Keratinocyte (primary cell): ENCODE data around the gene LAMA3. TPM values are rescaled to one million over a fixed set of nuclear protein-coding genes. Genes with fewer than 3 reads are reported as not detected.

Experiments
- DNase-seq: peaks from one replicate; pipeline ENCODE4 v3.0.0-alpha.2; 2011; ENCODE audit warnings: low read depth, missing footprints, low spot score
- FAIRE-seq: peaks from 2 replicates; lab custom pipeline; 2011; peaks lifted over from hg19 to GRCh38; lab: Jason Lieb, UNC
- H2AFZ ChIP-seq: 2 replicates; pipeline ENCODE4 v1.6.0; 2012; ENCODE audit warnings: low read length, control low read depth, inconsistent platforms; ENCODE audit not compliant: control insufficient read depth
- H3K27ac ChIP-seq: 2 replicates; pipeline ENCODE4 v1.5.1; 2011; ENCODE audit warnings: low read length; ENCODE audit not compliant: control insufficient read depth, insufficient read depth
- H3K27me3 ChIP-seq: 3 replicates; pipeline ENCODE4 v1.6.0; 2011; ENCODE audit warnings: low read length; ENCODE audit not compliant: control insufficient read depth, insufficient read depth; ENCODE audit errors: extremely low read depth
- H3K36me3 ChIP-seq, 2 experiments: 2 replicates in 1 of 2; 3 replicates in 1 of 2; pipeline ENCODE4 v1.5.1; 2011; ENCODE audit warnings: low read length in 2 of 2, mild to moderate bottlenecking in 1 of 2; ENCODE audit not compliant: control insufficient read depth in 2 of 2, insufficient read depth in 2 of 2; ENCODE audit errors: extremely low read depth in 1 of 2
- H3K4me1 ChIP-seq: 3 replicates; pipeline ENCODE4 v1.5.1; 2011; ENCODE audit warnings: low read length; ENCODE audit not compliant: control insufficient read depth, insufficient read depth; ENCODE audit errors: extremely low read depth
- H3K4me2 ChIP-seq: 3 replicates; pipeline ENCODE4 v1.6.0; 2011; ENCODE audit warnings: low read depth, low read length; ENCODE audit not compliant: control insufficient read depth, insufficient read depth; ENCODE audit errors: extremely low read depth
- H3K4me3 ChIP-seq, 3 experiments: fragments of 200-600 bp in 1 of 3; sonication (generic) in 1 of 3; 2 replicates in 2 of 3; 3 replicates in 1 of 3; pipeline ENCODE4 v1.5.1; 2011 to 2016; ENCODE audit warnings: low read length in 3 of 3, mild to moderate bottlenecking in 3 of 3, control low read depth in 2 of 3, inconsistent platforms in 1 of 3, low read depth in 1 of 3, mixed read lengths in 1 of 3, mixed run types in 1 of 3, moderate library complexity in 1 of 3; ENCODE audit not compliant: control insufficient read depth in 2 of 3, insufficient read depth in 2 of 3; ENCODE audit errors: extremely low read depth in 1 of 3
- H3K79me2 ChIP-seq: 2 replicates; pipeline ENCODE4 v1.6.0; 2012; ENCODE audit warnings: low read length; ENCODE audit not compliant: control insufficient read depth, insufficient read depth
- H3K9ac ChIP-seq: 3 replicates; pipeline ENCODE4 v1.6.0; 2011; ENCODE audit warnings: low read length; ENCODE audit not compliant: control insufficient read depth, insufficient read depth; ENCODE audit errors: extremely low read depth
- H3K9me1 ChIP-seq: 3 replicates; pipeline ENCODE4 v1.6.0; 2011; ENCODE audit warnings: low read length; ENCODE audit not compliant: control insufficient read depth, insufficient read depth; ENCODE audit errors: extremely low read depth
- H3K9me3 ChIP-seq: 2 replicates; pipeline ENCODE4 v1.5.1; 2012; ENCODE audit warnings: low read depth, low read length; ENCODE audit not compliant: control insufficient read depth
- H4K20me1 ChIP-seq: 3 replicates; pipeline ENCODE4 v1.6.0; 2011; ENCODE audit warnings: low read length; ENCODE audit not compliant: control insufficient read depth, insufficient read depth; ENCODE audit errors: extremely low read depth
- EZH2 ChIP-seq: IDR thresholded peaks from one replicate; pipeline ENCODE4 v1.6.1; 2012; ENCODE audit warnings: inconsistent platforms, mild to moderate bottlenecking, low read length, moderate library complexity
- dilution Hi-C: fragments of 300-500 bp; cut with MboI; formaldehyde crosslinking; loops from one replicate; pipeline ENCODE4 v1.7.0; 2020; ENCODE audit warnings: low sequenced_read_pairs; ENCODE audit not compliant: extremely low pct_ligation_motif_present
- polyA plus RNA-seq, 5 experiments: library from polyadenylated mRNA; depleted of rRNA in 3 of 5; stranded (reverse) in 3 of 5; stranded (forward) in 1 of 5; unstranded in 1 of 5; fragments of >200 nt; gene quantifications; 1 replicate in 1 of 5; 2 replicates in 3 of 5; 3 replicates in 1 of 5; pipeline versions ENCODE4 v1.2.1 to v1.2.3, GENCODE V29; 2011 to 2012; ENCODE audit warnings: missing spikeins in 2 of 5, low read depth in 1 of 5, low replicate concordance in 1 of 5
- TF ChIP-seq, protein P1 (sequence below), 3 experiments: IDR thresholded peaks in 1 of 3; conservative IDR thresholded peaks in 1 of 3; optimal IDR thresholded peaks in 1 of 3; 2 replicates in 2 of 3; 3 replicates in 1 of 3; pipeline versions ENCODE3 to v1.5.1; 2011; ENCODE audit warnings: low read length in 3 of 3, mild to moderate bottlenecking in 3 of 3, moderate library complexity in 2 of 3, control low read depth in 1 of 3, inconsistent platforms in 1 of 3; ENCODE audit not compliant: insufficient read depth in 2 of 3; ENCODE audit errors: extremely low read depth in 1 of 3

The LAMA3 gene
- polyA plus RNA-seq, 1 donor (not counting 4 experiments of a cell fraction or from before 2014, with no cell fraction given) = 1,944 TPM

DNA sequence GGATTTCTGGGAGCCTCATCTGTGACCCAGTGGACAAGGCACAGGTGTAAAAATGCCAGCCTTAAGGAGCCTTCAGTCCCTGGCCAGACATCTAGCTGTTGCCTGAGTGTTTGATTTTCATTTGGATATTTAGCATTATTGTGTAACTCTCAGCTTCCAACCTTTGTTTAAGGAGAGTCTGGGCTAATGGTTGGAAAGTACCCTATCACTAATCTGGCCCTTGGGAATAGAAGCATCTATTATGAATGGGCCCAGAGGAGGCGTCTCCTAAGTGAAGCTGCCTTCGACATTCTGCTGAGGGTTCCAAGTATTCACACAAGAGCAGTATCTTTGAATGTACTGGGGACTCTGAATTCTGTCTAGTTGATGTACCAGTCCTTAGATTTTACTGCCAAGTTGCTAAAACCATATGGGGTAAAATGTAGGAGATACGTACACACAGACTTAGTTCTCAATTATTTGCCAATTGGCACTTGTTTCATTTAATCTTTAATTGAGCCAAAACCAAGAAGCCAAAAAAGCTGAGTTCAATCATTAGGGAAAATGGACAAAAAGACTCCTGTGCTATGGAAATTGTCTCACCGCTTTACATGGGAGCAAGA is 19.3 kb upstream of the LAMA3 start:
- Histone ChIP-seq H2AFZ (no peak overlapping the region), H3K9ac (no peak overlapping the region), H4K20me1 (no peaks in the 10 kb centered on the region), H3K27ac (no peak overlapping the region), H3K4me1 (peaks cover 10% of the 10 kb centered on the region), H3K36me3 (no peaks in the 10 kb centered on the region), H3K4me2 (no peak overlapping the region), H3K9me3 (no peaks in the 10 kb centered on the region), H3K9me1 (no peaks in the 10 kb centered on the region), H3K27me3 (no peaks in the 10 kb centered on the region), H3K4me3 (no peak overlapping the region), H3K79me2 (no peaks in the 10 kb centered on the region)
- TF ChIP-seq EZH2 = no peak
- TF ChIP-seq, protein P1, sequence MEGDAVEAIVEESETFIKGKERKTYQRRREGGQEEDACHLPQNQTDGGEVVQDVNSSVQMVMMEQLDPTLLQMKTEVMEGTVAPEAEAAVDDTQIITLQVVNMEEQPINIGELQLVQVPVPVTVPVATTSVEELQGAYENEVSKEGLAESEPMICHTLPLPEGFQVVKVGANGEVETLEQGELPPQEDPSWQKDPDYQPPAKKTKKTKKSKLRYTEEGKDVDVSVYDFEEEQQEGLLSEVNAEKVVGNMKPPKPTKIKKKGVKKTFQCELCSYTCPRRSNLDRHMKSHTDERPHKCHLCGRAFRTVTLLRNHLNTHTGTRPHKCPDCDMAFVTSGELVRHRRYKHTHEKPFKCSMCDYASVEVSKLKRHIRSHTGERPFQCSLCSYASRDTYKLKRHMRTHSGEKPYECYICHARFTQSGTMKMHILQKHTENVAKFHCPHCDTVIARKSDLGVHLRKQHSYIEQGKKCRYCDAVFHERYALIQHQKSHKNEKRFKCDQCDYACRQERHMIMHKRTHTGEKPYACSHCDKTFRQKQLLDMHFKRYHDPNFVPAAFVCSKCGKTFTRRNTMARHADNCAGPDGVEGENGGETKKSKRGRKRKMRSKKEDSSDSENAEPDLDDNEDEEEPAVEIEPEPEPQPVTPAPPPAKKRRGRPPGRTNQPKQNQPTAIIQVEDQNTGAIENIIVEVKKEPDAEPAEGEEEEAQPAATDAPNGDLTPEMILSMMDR (optimal IDR thresholded peaks at IDR 0.05 in 1 of 3, IDR thresholded peaks at IDR 0.05 in 1 of 3, conservative IDR thresholded peaks at IDR 0.05 in 1 of 3; ENCODE audit: extremely low read depth in 1 of 3, insufficient read depth in 2 of 3, low read length in 3 of 3) = no peak
- DNase-seq = no peak
- dilution Hi-C loops = no loop called here
- no peak for FAIRE-seq

DNA sequence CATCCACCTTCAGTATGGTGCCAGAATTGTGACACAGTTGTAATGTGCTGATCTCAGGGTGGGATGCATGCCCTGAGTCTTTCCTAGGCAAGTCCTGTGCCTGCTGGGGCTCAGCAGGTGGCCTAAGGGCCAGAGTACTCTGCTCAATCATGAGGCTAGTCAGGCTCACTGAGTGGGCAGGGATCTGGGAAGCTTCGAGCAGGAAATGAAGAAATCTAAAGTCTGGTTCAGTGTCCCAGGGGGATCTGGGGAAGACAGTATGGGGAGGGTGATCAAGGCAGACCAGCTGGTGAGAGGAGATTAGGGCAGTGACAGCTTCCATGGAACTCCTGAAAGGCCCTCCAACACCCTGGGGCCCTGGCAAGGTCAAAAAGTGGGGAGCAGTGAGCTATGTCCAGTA is 17.7 kb upstream of the LAMA3 start:
- H3K4me3 ChIP-seq = no peak overlapping the region
- FAIRE-seq (no peak), DNase-seq (no peak)
- H3K36me3 ChIP-seq = no peaks in the 10 kb centered on the region
- no peak overlapping the region for H3K27ac ChIP-seq
- no peak overlapping the region for H3K4me2 ChIP-seq
- H3K9ac ChIP-seq = no peak overlapping the region
- H3K4me1 ChIP-seq = peaks cover 10% of the 10 kb centered on the region
- no peaks in the 10 kb centered on the region for H3K9me1 ChIP-seq
- TF ChIP-seq, protein P1 (optimal IDR thresholded peaks at IDR 0.05 in 1 of 3, IDR thresholded peaks at IDR 0.05 in 1 of 3, conservative IDR thresholded peaks at IDR 0.05 in 1 of 3; ENCODE audit: extremely low read depth in 1 of 3, insufficient read depth in 2 of 3, low read length in 3 of 3) = no peak
- no peak for TF ChIP-seq EZH2
- no peaks in the 10 kb centered on the region for H3K27me3 ChIP-seq
- no peaks in the 10 kb centered on the region for H3K79me2 ChIP-seq
- no peaks in the 10 kb centered on the region for H4K20me1 ChIP-seq
- dilution Hi-C loops = no loop called here
- H3K9me3 ChIP-seq = no peaks in the 10 kb centered on the region
- no peak overlapping the region for H2AFZ ChIP-seq
